HCT116 (cell line): ENCODE results near the gene LCN10.

Experiments used
- CTCF ChIP-seq, 3 experiments: fragments of 200-600 bp in 1 of 3; sonication (generic) in 1 of 3; IDR thresholded peaks in 2 of 3; conservative IDR thresholded peaks in 1 of 3; 2 replicates each; pipeline ENCODE4 v1.5.1; 2012 to 2017; ENCODE audit warnings: low read depth in 2 of 3, low read length in 2 of 3, antibody characterized with exemption in 1 of 3, borderline replicate concordance in 1 of 3, control low read depth in 1 of 3, mild to moderate bottlenecking in 1 of 3, mixed read lengths in 1 of 3, mixed run types in 1 of 3, moderate library complexity in 1 of 3; ENCODE audit not compliant: insufficient read depth in 1 of 3
- TCF7L2 ChIP-seq: IDR thresholded peaks from 2 replicates; pipeline ENCODE4 v1.7.0; 2011; ENCODE audit warnings: borderline replicate concordance, inconsistent platforms; ENCODE audit not compliant: insufficient read depth, insufficient read length; ENCODE audit errors: extremely low read depth

GRCh38 chr9:136746621-136747020 is 3.9 kb upstream of the LCN10 start:
- TF ChIP-seq CTCF (IDR thresholded peaks at IDR 0.05 in 2 of 3, conservative IDR thresholded peaks at IDR 0.05 in 1 of 3; ENCODE audit: borderline replicate concordance in 1 of 3, insufficient read depth in 1 of 3, low read depth in 2 of 3, low read length in 2 of 3) (no peak), TCF7L2 (no peak)
